Ascending aorta (tissue), 2 donors: ENCODE results near the gene DMBT1. TPM values are rescaled to one million over a fixed set of nuclear protein-coding genes. Genes with fewer than 3 reads are reported as not detected.

Source experiments
- DNase-seq, 2 donors: peaks; one replicate each; pipeline ENCODE4 v3.0.0-alpha.2; 2019; ENCODE audit warnings: low spot score in 2 of 2
- H3K27ac ChIP-seq, 2 donors: fragments of 200-600 bp; sonication (generic); one replicate each; pipeline ENCODE4 v1.5.1; 2016 to 2017; ENCODE audit warnings: mild to moderate bottlenecking in 1 of 2
- H3K27me3 ChIP-seq: fragments of 200-600 bp; sonication (generic); one replicate; pipeline ENCODE4 v1.5.1; 2017
- H3K36me3 ChIP-seq, 2 donors: fragments of 200-600 bp; sonication (generic); one replicate each; pipeline ENCODE4 v1.5.1; 2016
- H3K4me1 ChIP-seq, 2 donors: fragments of 200-600 bp; sonication (generic); one replicate each; pipeline ENCODE4 v1.5.1; 2016 to 2017; ENCODE audit warnings: mild to moderate bottlenecking in 1 of 2
- H3K4me3 ChIP-seq, 2 donors: fragments of 200-600 bp; sonication (generic); one replicate each; pipeline ENCODE4 v1.5.1; 2016 to 2017; ENCODE audit warnings: mild to moderate bottlenecking in 1 of 2
- H3K9me3 ChIP-seq, 2 donors: fragments of 200-600 bp; sonication (generic); one replicate each; pipeline ENCODE4 v1.5.1; 2016
- CTCF ChIP-seq, 3 experiments: fragments of 200-600 bp in 2 of 3; fragments of 450-650 bp in 1 of 3; sonication (generic) in 2 of 3; IDR thresholded peaks; one replicate each; pipeline ENCODE4 v1.5.1; 2016 to 2019; ENCODE audit warnings: antibody characterized with exemption in 3 of 3, mild to moderate bottlenecking in 1 of 3, moderate library complexity in 1 of 3
- intact Hi-C: fragments of 100-400 bp; cut with DNase I; formaldehyde crosslinking; loops from one replicate; pipeline ENCODE4 v1.15.1; 2023
- total RNA-seq: library from RNA; depleted of rRNA; stranded (reverse); fragments of >200 nt; gene quantifications from one replicate; pipeline ENCODE4 v1.1.0, GENCODE V29; 2016

Gene DMBT1
- total RNA-seq, 1 donor from 2014 or later: not detected

GRCh38 chr10:122526892-122527291 is 33.7 kb upstream of the DMBT1 start:
- Histone ChIP-seq H3K9me3 (no peaks in the 10 kb centered on the region), H3K4me1 (no peaks in the 10 kb centered on the region), H3K27ac (no peak overlapping the region), H3K4me3 (no peak overlapping the region), H3K27me3 (no peaks in the 10 kb centered on the region), H3K36me3 (no peaks in the 10 kb centered on the region)
- no peak for TF ChIP-seq CTCF (IDR thresholded peaks at IDR 0.05)
- DNase-seq: no peak
- intact Hi-C loops: no loop called here

GRCh38 chr10:122530177-122530576 is 30.4 kb upstream of the DMBT1 start:
- Histone ChIP-seq H3K27ac (no peak overlapping the region), H3K9me3 (no peaks in the 10 kb centered on the region), H3K4me1 (no peaks in the 10 kb centered on the region), H3K27me3 (no peaks in the 10 kb centered on the region), H3K36me3 (no peaks in the 10 kb centered on the region), H3K4me3 (no peak overlapping the region)
- no peak for DNase-seq
- intact Hi-C loops: no loop called here
- TF ChIP-seq CTCF (IDR thresholded peaks at IDR 0.05): no peak

DNA sequence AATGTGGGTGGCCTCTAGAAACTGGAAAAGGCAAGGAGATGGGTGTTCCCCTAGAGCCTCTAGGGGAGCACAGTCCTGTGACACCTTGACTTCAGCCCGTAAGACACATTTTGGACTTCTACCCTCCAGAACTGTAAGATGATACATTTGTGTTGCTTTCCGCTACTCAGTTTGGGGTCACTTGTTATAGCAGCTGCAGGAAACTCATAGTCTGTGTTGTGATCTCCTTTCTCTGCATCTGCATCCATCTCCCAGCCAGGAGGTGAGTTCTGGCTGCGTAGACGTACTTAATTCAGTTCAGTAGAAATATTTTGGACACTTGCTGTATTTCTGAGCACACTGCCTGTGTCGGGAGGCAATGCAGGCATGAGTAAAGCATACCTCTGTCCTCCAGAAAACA is 29.3 kb upstream of the DMBT1 start:
- TF ChIP-seq CTCF (IDR thresholded peaks at IDR 0.05): no peak
- H3K4me1 ChIP-seq: no peaks in the 10 kb centered on the region
- no peaks in the 10 kb centered on the region for H3K9me3 ChIP-seq
- no peaks in the 10 kb centered on the region for H3K27me3 ChIP-seq
- intact Hi-C loops: no loop called here
- no peak for DNase-seq
- H3K36me3 ChIP-seq: no peaks in the 10 kb centered on the region
- H3K27ac ChIP-seq: no peak overlapping the region
- no peak overlapping the region for H3K4me3 ChIP-seq

DNA sequence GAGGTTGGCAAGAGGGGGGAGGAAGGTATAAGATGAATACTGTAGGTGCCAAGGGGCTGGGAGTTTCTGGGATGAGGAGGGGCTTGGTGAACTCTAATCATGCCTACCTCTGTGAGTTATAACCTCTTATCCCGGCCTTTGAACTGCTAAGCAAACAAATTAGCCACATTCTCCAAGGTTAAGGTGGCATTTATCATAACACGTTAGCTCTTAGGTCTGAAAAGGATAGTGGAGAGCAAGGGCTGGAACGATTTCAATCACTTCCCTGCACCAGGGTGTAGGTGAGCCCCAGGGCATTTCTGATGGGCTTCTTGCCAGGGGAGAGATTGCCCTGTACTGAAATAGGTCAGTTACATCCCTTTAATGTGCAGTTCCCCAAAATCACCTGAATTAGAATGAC is 28.6 kb upstream of the DMBT1 start:
- Histone ChIP-seq H3K27me3 (no peaks in the 10 kb centered on the region), H3K9me3 (no peaks in the 10 kb centered on the region), H3K4me1 (no peaks in the 10 kb centered on the region), H3K4me3 (no peak overlapping the region), H3K36me3 (no peaks in the 10 kb centered on the region), H3K27ac (no peak overlapping the region)
- DNase-seq: no peak
- intact Hi-C loops: no loop called here
- TF ChIP-seq CTCF (IDR thresholded peaks at IDR 0.05): no peak

- no peak overlapping the region for H3K4me3 ChIP-seq
- H3K4me1 ChIP-seq: no peaks in the 10 kb centered on the region
- H3K9me3 ChIP-seq: no peaks in the 10 kb centered on the region
- no peaks in the 10 kb centered on the region for H3K27me3 ChIP-seq
- no peak overlapping the region for H3K27ac ChIP-seq
- DNase-seq: no peak
- H3K36me3 ChIP-seq: no peaks in the 10 kb centered on the region
- intact Hi-C loops: no loop called here
- TF ChIP-seq CTCF (IDR thresholded peaks at IDR 0.05): no peak
Observed at GRCh38 chr10:122532601-122533296, 27.8 kb upstream of the DMBT1 start.

DNA sequence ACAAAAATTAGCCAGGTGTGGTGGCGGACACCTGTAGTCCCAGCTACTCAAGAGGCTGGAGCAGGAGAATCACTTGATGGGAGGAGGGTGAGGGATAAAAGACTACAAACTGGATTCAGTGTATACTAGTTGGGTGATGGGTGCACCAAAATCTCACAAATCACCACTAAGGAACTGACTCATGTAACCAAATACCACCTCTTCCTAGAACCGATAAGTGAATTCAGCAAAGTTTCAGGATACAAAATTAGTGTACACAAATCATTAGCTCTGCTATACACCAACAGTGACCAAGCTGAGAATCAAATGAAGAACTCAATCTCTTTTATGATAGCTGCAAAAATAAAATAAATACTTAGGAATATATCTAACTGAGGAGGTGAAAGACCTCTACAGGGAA is 23.0 kb upstream of the DMBT1 start:
- H3K4me3 ChIP-seq: no peak overlapping the region
- no peaks in the 10 kb centered on the region for H3K4me1 ChIP-seq
- intact Hi-C loops: no loop called here
- no peak for DNase-seq
- no peaks in the 10 kb centered on the region for H3K27me3 ChIP-seq
- H3K27ac ChIP-seq: no peak overlapping the region
- no peak for TF ChIP-seq CTCF (IDR thresholded peaks at IDR 0.05)
- no peaks in the 10 kb centered on the region for H3K36me3 ChIP-seq
- H3K9me3 ChIP-seq: no peaks in the 10 kb centered on the region
